Iris pigment epithelial cell (primary cell): ENCODE results near the gene WBP1.
"Not testable (repeated sequence)": the region's sequence is repeated elsewhere in the genome, so short reads cannot be mapped to it uniquely, and the experiment has no call there.

Experiments used
- DNase-seq: peaks from one replicate; pipeline ENCODE4 v3.0.0-alpha.2; 2011; ENCODE audit warnings: low read depth

The WBP1 gene

GRCh38 chr2:74454654-74455511, 3.4 kb upstream of the WBP1 start, which contains the start of gene INO80B:
Gene INO80B, plus strand, starts transcription at chr2:74455087. Its CDS starts 30 bp downstream, at chr2:74455117.
- DNase-seq: peak; percentile 98

GRCh38 chr2:74457129-74457548, 1.1 kb upstream of the WBP1 start:
- DNase-seq: peak; percentile 53

GRCh38 chr2:74457549-74458131, 598 bp upstream of the WBP1 start:
- no peak for DNase-seq

GRCh38 chr2:74458938-74459363, 713 bp downstream of the WBP1 start:
- no peak for DNase-seq

GRCh38 chr2:74459503-74460118, 1.4 kb downstream of the WBP1 start:
- not testable (repeated sequence) for DNase-seq

- not testable (repeated sequence) for DNase-seq
These were observed 1.9 kb downstream of the WBP1 start for GRCh38 chr2:74460187-74460586.

- DNase-seq: no peak
These were observed 3.2 kb downstream of the WBP1 start for GRCh38 chr2:74461187-74462053.

- DNase-seq: no peak
These were observed 4.0 kb downstream of the WBP1 start for GRCh38 chr2:74462054-74462785.

GRCh38 chr2:74462786-74463105, 4.5 kb downstream of the WBP1 start:
- DNase-seq: no peak

- no peak for DNase-seq
These were observed 6.2 kb downstream of the WBP1 start for GRCh38 chr2:74464406-74464805.

- DNase-seq: not testable (repeated sequence)
These were observed 12.5 kb downstream of the WBP1 start for GRCh38 chr2:74470742-74471141.

- no peak for DNase-seq
These were observed 13.3 kb downstream of the WBP1 start for GRCh38 chr2:74471332-74472065.

- DNase-seq: peak; percentile 95
These were observed 14.1 kb downstream of the WBP1 start, which contains the start of gene MRPL53 for GRCh38 chr2:74472086-74472944. Gene MRPL53, minus strand, starts transcription at chr2:74472680. Its CDS starts 20 bp downstream, at chr2:74472660.

- no peak for DNase-seq
These were observed 14.7 kb downstream of the WBP1 start for GRCh38 chr2:74472945-74473258.

- DNase-seq: no peak
These were observed 16.2 kb downstream of the WBP1 start for GRCh38 chr2:74474481-74474880.

GRCh38 chr2:74474899-74475298, 16.7 kb downstream of the WBP1 start:
- no peak for DNase-seq

- DNase-seq: no peak
These were observed 23.2 kb downstream of the WBP1 start for GRCh38 chr2:74481431-74481830.

- DNase-seq: no peak
These were observed 23.9 kb downstream of the WBP1 start for GRCh38 chr2:74481961-74482800.
